Choroid plexus epithelial cell (primary cell): ENCODE data around the gene CSF1.

ENCODE experiments used
- DNase-seq: peaks from one replicate; pipeline ENCODE4 v3.0.0-alpha.2; 2010; ENCODE audit warnings: low read depth
- H3K4me3 ChIP-seq: 2 replicates; pipeline ENCODE4 v1.5.1; 2011; ENCODE audit warnings: low read depth, mild to moderate bottlenecking, control low read depth, low read length, moderate library complexity
- TF ChIP-seq, protein P1 (sequence below): conservative IDR thresholded peaks from 2 replicates; pipeline ENCODE4 v1.5.1; 2011; ENCODE audit warnings: low read depth, mild to moderate bottlenecking, control low read depth, inconsistent platforms, low read length, moderate library complexity

CSF1 gene

DNA sequence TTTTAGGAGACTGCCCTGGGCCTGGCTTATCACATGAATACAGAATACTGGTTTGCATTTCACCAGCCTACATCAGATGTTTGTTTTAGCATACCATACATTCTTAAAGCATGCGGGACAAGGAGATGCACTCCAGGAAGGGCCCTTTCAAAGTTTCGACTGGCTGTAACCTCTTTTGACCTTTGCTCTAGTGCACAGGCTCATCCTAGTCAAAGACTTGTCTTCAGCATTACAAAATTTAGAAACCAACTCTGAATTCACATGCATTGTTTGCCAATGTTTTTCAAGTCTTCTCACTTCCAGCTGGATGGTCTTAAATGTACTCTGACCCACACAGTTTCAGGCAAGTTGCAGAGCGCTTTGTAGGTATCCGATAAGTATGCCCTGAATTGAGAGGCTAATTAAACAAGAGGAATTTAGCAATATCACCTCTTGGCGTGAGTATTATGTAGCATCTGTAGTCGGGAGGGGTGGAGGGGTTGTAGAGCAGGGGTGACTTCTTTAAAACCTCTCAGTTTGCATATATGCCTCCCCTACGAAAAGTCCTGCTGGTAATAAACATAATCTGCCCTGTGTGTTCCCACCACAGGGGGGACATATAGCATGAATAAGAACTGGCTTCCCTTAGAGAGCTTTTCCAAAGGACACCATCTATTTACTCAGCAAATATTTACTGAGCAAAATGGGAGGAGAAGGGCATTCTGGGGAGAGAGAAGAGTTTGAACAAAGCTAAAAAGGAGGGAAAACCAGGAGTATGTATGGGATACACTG, 49.5 kb downstream of the CSF1 start:
- DNase-seq = peak; percentile 94
- TF ChIP-seq, protein P1, sequence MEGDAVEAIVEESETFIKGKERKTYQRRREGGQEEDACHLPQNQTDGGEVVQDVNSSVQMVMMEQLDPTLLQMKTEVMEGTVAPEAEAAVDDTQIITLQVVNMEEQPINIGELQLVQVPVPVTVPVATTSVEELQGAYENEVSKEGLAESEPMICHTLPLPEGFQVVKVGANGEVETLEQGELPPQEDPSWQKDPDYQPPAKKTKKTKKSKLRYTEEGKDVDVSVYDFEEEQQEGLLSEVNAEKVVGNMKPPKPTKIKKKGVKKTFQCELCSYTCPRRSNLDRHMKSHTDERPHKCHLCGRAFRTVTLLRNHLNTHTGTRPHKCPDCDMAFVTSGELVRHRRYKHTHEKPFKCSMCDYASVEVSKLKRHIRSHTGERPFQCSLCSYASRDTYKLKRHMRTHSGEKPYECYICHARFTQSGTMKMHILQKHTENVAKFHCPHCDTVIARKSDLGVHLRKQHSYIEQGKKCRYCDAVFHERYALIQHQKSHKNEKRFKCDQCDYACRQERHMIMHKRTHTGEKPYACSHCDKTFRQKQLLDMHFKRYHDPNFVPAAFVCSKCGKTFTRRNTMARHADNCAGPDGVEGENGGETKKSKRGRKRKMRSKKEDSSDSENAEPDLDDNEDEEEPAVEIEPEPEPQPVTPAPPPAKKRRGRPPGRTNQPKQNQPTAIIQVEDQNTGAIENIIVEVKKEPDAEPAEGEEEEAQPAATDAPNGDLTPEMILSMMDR = peak; percentile 34
- no peak overlapping the region for H3K4me3 ChIP-seq

DNA sequence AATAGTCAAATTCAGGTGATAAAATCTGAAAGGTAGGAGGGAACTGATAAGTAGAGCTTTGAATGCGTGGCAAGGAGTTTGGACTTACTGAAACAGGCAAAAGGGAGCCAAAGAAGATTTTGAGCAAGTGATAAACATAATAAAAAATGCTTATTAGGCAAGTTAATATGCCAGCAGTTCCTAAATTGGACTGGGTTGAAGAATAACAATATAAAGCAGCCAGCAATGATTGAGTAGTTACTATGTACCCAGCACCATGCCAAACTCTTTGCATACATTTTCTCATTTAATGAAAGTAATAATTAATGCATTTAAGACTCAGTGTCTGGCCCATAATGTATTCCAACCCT, 50.1 kb downstream of the CSF1 start:
- no peak overlapping the region for H3K4me3 ChIP-seq
- TF ChIP-seq, protein P1 = no peak
- DNase-seq = no peak

DNA sequence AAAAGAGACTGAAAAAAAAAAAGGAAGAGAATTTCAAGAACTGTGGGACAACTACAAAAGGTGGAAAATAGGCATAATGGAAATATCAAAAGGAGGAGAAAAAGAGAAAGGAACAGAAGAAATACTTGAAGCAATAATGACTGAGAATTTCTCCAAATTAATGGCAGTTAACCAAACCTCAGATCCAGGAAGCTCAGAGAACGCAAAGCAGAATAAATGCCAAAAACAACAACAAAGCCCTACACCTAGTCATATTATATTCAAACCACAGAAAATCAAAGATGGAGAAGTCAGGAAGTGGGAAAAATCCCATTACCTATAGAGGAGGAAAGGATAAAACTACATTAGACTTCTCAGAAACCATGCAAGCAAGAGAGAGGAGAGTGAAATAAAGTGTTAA, 53.2 kb downstream of the CSF1 start:
- TF ChIP-seq, protein P1 = no peak
- DNase-seq = peak; percentile 52
- no peak overlapping the region for H3K4me3 ChIP-seq

DNA sequence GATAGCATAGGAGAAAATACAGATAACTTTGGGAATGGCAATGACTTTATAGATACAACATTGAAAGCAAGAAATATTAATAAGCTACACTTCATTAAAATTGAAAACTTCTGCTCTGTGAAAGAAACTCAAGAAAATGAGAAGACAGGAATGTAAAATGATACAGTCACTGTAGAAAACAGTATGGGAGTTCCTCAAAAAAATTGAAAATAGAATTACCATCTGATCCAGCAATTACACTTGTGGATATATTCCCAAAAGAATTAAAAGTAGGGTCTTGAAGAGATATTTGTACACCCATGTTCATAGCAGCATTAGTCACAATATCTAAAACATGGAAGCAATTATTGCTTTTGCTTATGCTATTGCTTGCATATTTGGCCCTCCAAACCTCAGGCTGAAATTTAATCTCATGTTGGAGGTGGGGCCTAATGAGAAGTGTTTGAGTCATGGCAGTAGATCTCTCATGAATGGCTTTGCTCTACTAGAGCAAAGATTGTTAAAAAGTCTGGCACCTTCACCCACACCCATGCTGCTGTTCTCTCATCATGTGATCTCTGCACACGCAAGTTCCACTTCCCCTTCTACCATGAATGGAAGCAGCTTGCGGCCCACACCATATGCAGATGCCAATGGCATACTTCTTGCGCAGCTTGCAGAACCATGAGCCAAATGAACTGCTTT, 58.6 kb downstream of the CSF1 start:
- DNase-seq = peak; percentile 78
- H3K4me3 ChIP-seq = no peak overlapping the region
- TF ChIP-seq, protein P1 = no peak

DNA sequence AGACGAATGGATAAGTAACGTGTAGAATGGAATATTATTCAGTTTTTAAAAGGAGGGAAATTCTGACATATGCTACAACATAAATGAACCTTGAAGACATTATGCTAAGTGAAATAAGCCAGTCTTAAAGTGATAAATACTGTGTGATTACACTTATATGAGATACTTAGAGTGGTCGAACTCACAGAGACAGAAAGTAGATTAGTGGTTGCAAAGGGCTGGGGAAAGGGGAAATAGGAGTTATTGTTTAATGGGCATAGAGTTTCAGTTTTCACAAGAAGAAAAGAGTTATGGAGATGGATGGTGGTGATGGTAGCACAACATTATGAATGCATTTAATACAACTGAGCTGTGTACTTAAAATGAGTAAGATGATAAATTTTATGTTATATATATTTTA, 59.3 kb downstream of the CSF1 start:
- H3K4me3 ChIP-seq = no peak overlapping the region
- TF ChIP-seq, protein P1 = no peak
- no peak for DNase-seq

DNA sequence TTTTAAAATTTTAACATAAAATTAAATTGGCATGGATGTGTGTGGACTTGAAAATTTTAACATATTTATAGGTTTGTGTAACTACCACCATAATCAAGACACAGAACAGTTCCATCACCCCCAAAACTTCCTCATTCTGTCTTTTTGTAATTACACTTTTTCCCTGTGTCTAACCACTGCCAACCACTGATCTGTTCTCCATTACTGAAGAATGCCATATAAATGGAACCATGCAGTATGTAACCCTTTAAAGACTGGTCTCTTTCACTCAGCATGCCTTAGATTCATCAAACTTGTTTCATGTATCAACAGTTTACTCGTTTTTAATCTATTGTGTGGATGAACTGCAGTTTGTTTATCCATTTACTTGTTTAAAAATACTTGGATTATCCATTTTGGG, 60.9 kb downstream of the CSF1 start:
- TF ChIP-seq, protein P1 = no peak
- no peak overlapping the region for H3K4me3 ChIP-seq
- DNase-seq = no peak

DNA sequence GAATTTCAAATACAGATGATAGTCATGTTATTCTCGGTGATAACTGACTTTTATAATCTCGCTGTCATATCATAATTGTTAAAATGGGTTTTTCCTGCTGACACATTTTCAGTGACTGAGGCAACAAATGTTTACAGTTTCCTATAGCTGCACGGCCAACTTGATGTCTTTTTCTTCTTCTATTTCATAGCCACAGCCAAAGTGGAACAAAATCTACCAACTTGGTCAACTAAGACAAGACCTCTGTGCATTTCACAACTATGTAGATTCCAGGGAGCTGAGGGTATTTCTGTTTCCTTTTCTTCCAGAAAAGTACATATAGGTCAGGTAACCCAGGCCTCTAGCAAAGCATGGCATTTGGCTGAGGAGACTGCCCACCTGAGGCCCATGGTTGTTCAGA, 63.5 kb downstream of the CSF1 start:
- TF ChIP-seq, protein P1 = no peak
- no peak overlapping the region for H3K4me3 ChIP-seq
- peak; percentile 48 for DNase-seq
